ENCODE measurements around the gene METTL8. TPM values are rescaled to one million over a fixed set of nuclear protein-coding genes. Genes with fewer than 3 reads are reported as not detected.

The METTL8 gene
- total RNA-seq, 2 donors from 2014 or later = 11.0 to 23.1 TPM

DNA sequence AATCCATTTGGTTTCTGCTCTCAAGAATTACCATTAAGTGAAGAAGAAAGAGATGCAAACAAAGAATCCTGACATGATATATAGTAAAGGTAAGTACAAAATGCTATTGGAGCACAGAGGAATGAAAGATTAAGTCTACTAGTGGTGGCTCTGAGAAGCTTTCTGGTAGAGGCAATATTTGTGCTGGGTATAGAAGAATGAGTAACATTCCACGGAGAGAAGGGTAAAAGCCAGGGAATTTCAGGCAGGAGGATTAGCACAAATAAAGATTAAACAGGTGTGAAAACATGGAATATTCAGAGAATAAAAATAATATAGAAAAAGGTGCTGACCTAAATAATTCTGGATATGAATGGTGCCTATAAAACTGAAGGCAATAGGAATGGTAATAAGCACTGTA lies 31.8 kb downstream of the METTL8 start:
- Histone ChIP-seq H3K27ac (no peak overlapping the region), H3K9me3 (peaks cover 5% of the 10 kb centered on the region), H3K27me3 (replicated peaks; ENCODE audit: insufficient read depth) (no peaks in the 10 kb centered on the region), H3K36me3 (no peaks in the 10 kb centered on the region), H3K4me3 (no peak overlapping the region), H3K4me1 (ENCODE audit: control insufficient read depth in 1 of 2, low read depth in 2 of 2) (no peaks in the 10 kb centered on the region)
- DNase-seq (ENCODE audit: low spot score) (no peak), ATAC-seq (ENCODE audit: insufficient number of reproducible peaks, low FRiP score, low read depth) (no peak)
- TF ChIP-seq, protein P1, sequence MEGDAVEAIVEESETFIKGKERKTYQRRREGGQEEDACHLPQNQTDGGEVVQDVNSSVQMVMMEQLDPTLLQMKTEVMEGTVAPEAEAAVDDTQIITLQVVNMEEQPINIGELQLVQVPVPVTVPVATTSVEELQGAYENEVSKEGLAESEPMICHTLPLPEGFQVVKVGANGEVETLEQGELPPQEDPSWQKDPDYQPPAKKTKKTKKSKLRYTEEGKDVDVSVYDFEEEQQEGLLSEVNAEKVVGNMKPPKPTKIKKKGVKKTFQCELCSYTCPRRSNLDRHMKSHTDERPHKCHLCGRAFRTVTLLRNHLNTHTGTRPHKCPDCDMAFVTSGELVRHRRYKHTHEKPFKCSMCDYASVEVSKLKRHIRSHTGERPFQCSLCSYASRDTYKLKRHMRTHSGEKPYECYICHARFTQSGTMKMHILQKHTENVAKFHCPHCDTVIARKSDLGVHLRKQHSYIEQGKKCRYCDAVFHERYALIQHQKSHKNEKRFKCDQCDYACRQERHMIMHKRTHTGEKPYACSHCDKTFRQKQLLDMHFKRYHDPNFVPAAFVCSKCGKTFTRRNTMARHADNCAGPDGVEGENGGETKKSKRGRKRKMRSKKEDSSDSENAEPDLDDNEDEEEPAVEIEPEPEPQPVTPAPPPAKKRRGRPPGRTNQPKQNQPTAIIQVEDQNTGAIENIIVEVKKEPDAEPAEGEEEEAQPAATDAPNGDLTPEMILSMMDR (IDR thresholded peaks at IDR 0.05) = no peak

DNA sequence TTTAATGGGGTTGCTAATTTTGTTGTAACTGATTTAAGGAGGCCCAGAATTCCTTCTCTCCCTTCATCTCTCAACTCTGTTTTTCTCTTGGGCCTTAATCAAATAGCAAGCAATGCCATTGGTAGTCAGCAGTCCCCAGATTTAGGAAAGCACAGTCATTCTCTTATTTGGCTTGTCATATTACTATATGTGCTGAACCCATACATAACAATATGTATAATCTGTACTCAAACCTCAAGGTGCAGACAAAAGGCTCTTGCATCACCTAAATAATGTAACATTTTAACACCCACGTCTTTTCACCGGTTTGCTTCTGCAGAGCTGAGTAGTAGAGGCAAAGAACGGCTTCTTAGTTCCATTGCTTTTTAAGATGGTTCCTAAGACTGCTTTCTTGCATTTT lies 33.4 kb downstream of the METTL8 start:
- Histone ChIP-seq H3K4me3 (no peak overlapping the region), H3K27ac (no peak overlapping the region), H3K4me1 (ENCODE audit: control insufficient read depth in 1 of 2, low read depth in 2 of 2) (no peaks in the 10 kb centered on the region), H3K36me3 (no peaks in the 10 kb centered on the region), H3K9me3 (peaks cover 5% of the 10 kb centered on the region), H3K27me3 (replicated peaks; ENCODE audit: insufficient read depth) (no peaks in the 10 kb centered on the region)
- TF ChIP-seq, protein P1 (IDR thresholded peaks at IDR 0.05) = no peak
- ATAC-seq (ENCODE audit: insufficient number of reproducible peaks, low FRiP score, low read depth) (no peak), DNase-seq (ENCODE audit: low spot score) (no peak)

DNA sequence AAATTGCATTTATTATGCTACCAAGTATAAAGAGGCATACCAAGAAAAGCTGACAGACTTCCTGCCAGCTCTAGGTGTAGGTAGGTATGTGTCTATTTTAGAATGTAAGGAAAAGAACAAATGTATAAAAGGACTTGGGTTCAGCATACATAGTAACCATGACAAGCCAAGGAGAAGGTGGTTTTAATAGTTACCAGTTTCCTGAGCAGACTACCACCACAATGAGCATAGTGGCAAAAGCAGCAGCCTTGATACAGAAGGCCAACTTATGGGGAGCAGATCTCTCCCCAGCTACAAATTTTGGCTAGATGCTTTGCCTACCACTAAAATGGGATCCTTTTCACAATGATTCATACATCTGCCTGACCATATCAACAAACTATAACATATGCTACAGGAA lies 34.5 kb downstream of the METTL8 start:
- Histone ChIP-seq H3K9me3 (peaks cover 5% of the 10 kb centered on the region), H3K36me3 (no peaks in the 10 kb centered on the region), H3K4me3 (no peak overlapping the region), H3K27me3 (replicated peaks; ENCODE audit: insufficient read depth) (no peaks in the 10 kb centered on the region), H3K27ac (no peak overlapping the region), H3K4me1 (ENCODE audit: control insufficient read depth in 1 of 2, low read depth in 2 of 2) (no peaks in the 10 kb centered on the region)
- no peak for ATAC-seq (ENCODE audit: insufficient number of reproducible peaks, low FRiP score, low read depth)
- DNase-seq (ENCODE audit: low spot score) = no peak
- TF ChIP-seq, protein P1 (IDR thresholded peaks at IDR 0.05) = no peak

DNA sequence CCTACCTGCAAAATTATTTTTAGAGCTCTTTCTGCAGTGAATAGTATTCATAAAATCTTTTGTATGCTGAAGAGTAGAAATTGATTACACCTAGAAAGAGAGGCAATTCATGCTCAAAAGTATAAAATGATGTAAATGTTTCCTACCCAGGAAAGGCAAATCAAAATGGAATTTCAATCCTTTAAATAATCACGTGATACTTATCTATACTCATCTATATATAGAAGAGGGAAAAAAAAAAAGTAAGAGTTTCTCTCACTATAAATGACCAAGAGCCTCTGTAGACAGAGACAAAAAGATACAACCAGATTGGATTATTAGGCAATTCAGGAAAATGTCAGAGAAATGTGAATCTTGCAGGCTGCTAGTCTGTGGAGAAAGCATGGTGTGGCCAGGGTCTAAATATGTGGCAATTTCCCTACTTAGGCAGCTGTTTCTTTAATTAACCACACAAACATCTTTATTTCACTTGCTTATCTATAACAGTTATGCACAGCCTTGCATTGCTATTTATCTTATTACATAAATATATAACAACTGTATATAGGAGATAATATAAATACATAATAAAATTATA lies 39.5 kb downstream of the METTL8 start:
- H3K27ac ChIP-seq = no peak overlapping the region
- TF ChIP-seq, protein P1 (IDR thresholded peaks at IDR 0.05) = no peak
- H3K4me3 ChIP-seq = no peak overlapping the region
- peaks cover 3 to 18% of the 10 kb centered on the region in 2 donors for H3K4me1 ChIP-seq (ENCODE audit: control insufficient read depth in 1 of 2, low read depth in 2 of 2)
- ATAC-seq (ENCODE audit: insufficient number of reproducible peaks, low FRiP score, low read depth) = no peak
- no peaks in the 10 kb centered on the region for H3K36me3 ChIP-seq
- H3K9me3 ChIP-seq = no peaks in the 10 kb centered on the region
- no peak for DNase-seq (ENCODE audit: low spot score)
- H3K27me3 ChIP-seq (replicated peaks; ENCODE audit: insufficient read depth) = no peaks in the 10 kb centered on the region

DNA sequence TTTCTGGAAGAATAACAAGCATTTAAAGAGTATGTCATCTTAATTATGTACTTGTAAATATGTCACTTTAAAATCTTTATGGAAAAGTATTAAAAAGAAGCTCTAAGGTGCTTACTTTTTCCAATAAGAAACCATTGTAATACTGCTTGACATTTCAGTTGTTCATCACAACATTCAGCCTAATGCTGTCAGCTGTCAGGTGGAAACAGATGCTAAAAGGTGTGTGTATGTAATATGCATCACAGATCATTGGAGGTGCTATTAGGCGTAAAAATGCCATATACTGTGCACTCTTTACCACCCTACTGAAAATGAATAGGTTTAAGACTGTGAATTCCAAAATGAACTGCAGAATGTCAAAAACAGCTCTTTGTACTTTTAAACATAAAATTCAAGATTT lies 40.3 kb downstream of the METTL8 start:
- no peak for DNase-seq (ENCODE audit: low spot score)
- no peak for ATAC-seq (ENCODE audit: insufficient number of reproducible peaks, low FRiP score, low read depth)
- no peaks in the 10 kb centered on the region for H3K27me3 ChIP-seq (replicated peaks; ENCODE audit: insufficient read depth)
- peaks cover 3 to 18% of the 10 kb centered on the region in 2 donors for H3K4me1 ChIP-seq (ENCODE audit: control insufficient read depth in 1 of 2, low read depth in 2 of 2)
- no peaks in the 10 kb centered on the region for H3K36me3 ChIP-seq
- TF ChIP-seq, protein P1 (IDR thresholded peaks at IDR 0.05) = no peak
- H3K4me3 ChIP-seq = no peak overlapping the region
- no peaks in the 10 kb centered on the region for H3K9me3 ChIP-seq
- H3K27ac ChIP-seq = no peak overlapping the region
